Endothelial cell of umbilical vein (primary cell): ENCODE measurements around the gene CPVL. TPM values are rescaled to one million over a fixed set of nuclear protein-coding genes. Genes with fewer than 3 reads are reported as not detected.

Experiments used
- BruUV-seq: library from RNA; stranded (reverse); fragments of 400-500 nt; replicated peaks from 2 replicates; lab custom pipeline; 2021; lab: Mats Ljungman, UMichigan
- CTCF ChIA-PET: fragments of 300-600, 350-600 bp; sonication (Branson Sonifier 250); formaldehyde crosslinking; loops from one replicate; lab custom pipeline; 2021; ENCODE audit warnings: antibody characterized with exemption, inconsistent platforms; lab: Charles Lee
- POLR2A ChIA-PET: fragments of 300-600, 350-600 bp; sonication (Branson Sonifier 250); formaldehyde crosslinking; loops from one replicate; lab custom pipeline; 2021; ENCODE audit warnings: antibody characterized with exemption, inconsistent platforms; lab: Charles Lee
- DNase-seq: peaks from one replicate; pipeline ENCODE4 v3.0.0-alpha.2; 2011; ENCODE audit warnings: low read depth, low spot score
- FAIRE-seq: peaks from 2 replicates; lab custom pipeline; 2011; peaks lifted over from hg19 to GRCh38; lab: Jason Lieb, UNC
- H2AFZ ChIP-seq: 2 replicates; pipeline ENCODE4 v1.6.0; 2012; ENCODE audit warnings: low read depth, low read length, control low read depth, inconsistent platforms
- H3K27ac ChIP-seq: 2 replicates; pipeline ENCODE4 v1.5.1; 2011; ENCODE audit warnings: low read depth, mild to moderate bottlenecking, control low read depth, low read length, moderate library complexity; ENCODE audit not compliant: insufficient read depth
- H3K27me3 ChIP-seq, 2 experiments: 2 replicates each; pipeline versions ENCODE4 v1.6.0 to v1.6.1; 2011; ENCODE audit warnings: low read length in 2 of 2, mixed read lengths in 1 of 2; ENCODE audit not compliant: control insufficient read depth in 2 of 2, insufficient read depth in 2 of 2
- H3K36me3 ChIP-seq, 2 experiments: 2 replicates in 1 of 2; 3 replicates in 1 of 2; pipeline ENCODE4 v1.5.1; 2011; ENCODE audit warnings: low read length in 2 of 2, mild to moderate bottlenecking in 1 of 2, moderate library complexity in 1 of 2; ENCODE audit not compliant: control insufficient read depth in 2 of 2, insufficient read depth in 2 of 2; ENCODE audit errors: extremely low read depth in 1 of 2
- H3K4me1 ChIP-seq: 3 replicates; pipeline ENCODE4 v1.5.1; 2011; ENCODE audit warnings: mild to moderate bottlenecking, low read length; ENCODE audit not compliant: control insufficient read depth, insufficient read depth; ENCODE audit errors: extremely low read depth
- H3K4me2 ChIP-seq: 2 replicates; pipeline ENCODE4 v1.6.1; 2011; ENCODE audit warnings: low read length, control low read depth, mixed read lengths; ENCODE audit not compliant: insufficient read depth
- H3K4me3 ChIP-seq, 3 experiments: fragments of 200-600 bp in 1 of 3; sonication (generic), shearing (Covaris generic) in 1 of 3; replicated peaks in 1 of 3; 2 replicates each; pipeline ENCODE4 v1.5.1; 2011 to 2016; ENCODE audit warnings: control low read depth in 3 of 3, low read length in 3 of 3, mild to moderate bottlenecking in 2 of 3, inconsistent platforms in 1 of 3, low read depth in 1 of 3, moderate library complexity in 1 of 3; ENCODE audit not compliant: insufficient read depth in 1 of 3
- H3K79me2 ChIP-seq: 2 replicates; pipeline ENCODE4 v1.6.0; 2012; ENCODE audit warnings: low read length, inconsistent platforms; ENCODE audit not compliant: control insufficient read depth, insufficient read depth
- H3K9ac ChIP-seq: replicated peaks from 2 replicates; pipeline ENCODE3; 2011; ENCODE audit warnings: low read length, control low read depth; ENCODE audit not compliant: insufficient read depth; ENCODE audit errors: extremely low read depth
- H3K9me1 ChIP-seq: replicated peaks from 3 replicates; pipeline ENCODE4 v1.6.0; 2011; ENCODE audit warnings: mild to moderate bottlenecking, low read length; ENCODE audit not compliant: control insufficient read depth, insufficient read depth; ENCODE audit errors: extremely low read depth
- H3K9me3 ChIP-seq: replicated peaks from 2 replicates; pipeline ENCODE4 v1.5.1; 2012; ENCODE audit warnings: low read length, inconsistent platforms; ENCODE audit not compliant: control insufficient read depth, insufficient read depth
- H4K20me1 ChIP-seq: replicated peaks from 2 replicates; pipeline ENCODE3; 2011; ENCODE audit warnings: mild to moderate bottlenecking, low read length; ENCODE audit not compliant: control insufficient read depth, insufficient read depth; ENCODE audit errors: extremely low read depth
- CTCF ChIP-seq, 2 donors: IDR thresholded peaks; 1 replicate in 1 of 2; 2 replicates in 1 of 2; pipeline ENCODE4 v1.5.1; 2011; ENCODE audit warnings: low read length in 2 of 2, mild to moderate bottlenecking in 2 of 2, moderate library complexity in 2 of 2, control low read depth in 1 of 2, inconsistent platforms in 1 of 2, low read depth in 1 of 2; ENCODE audit not compliant: insufficient read depth in 1 of 2; ENCODE audit errors: extremely low read depth in 1 of 2
- EZH2 ChIP-seq: IDR thresholded peaks from 2 replicates; pipeline ENCODE4 v1.6.1; 2012; ENCODE audit warnings: borderline replicate concordance, low read depth, mild to moderate bottlenecking, moderate library complexity, low read length, inconsistent platforms; ENCODE audit not compliant: severe bottlenecking
- FOS ChIP-seq: IDR thresholded peaks from 2 replicates; pipeline ENCODE4 v1.6.1; 2011; ENCODE audit warnings: mild to moderate bottlenecking, low read length, moderate library complexity, borderline replicate concordance; ENCODE audit not compliant: insufficient read depth
- GATA2 ChIP-seq: IDR thresholded peaks from 2 replicates; pipeline ENCODE4 v1.7.0; 2011; ENCODE audit warnings: low read depth, mild to moderate bottlenecking, moderate library complexity, mixed read lengths, low read length; ENCODE audit not compliant: insufficient read length, insufficient read depth
- JUN ChIP-seq: IDR thresholded peaks from 2 replicates; pipeline ENCODE4 v1.6.1; 2011; ENCODE audit warnings: borderline replicate concordance, low read depth; ENCODE audit not compliant: insufficient read length, insufficient read depth
- MAX ChIP-seq: IDR thresholded peaks from 2 replicates; pipeline ENCODE4 v1.6.1; 2011; ENCODE audit not compliant: insufficient read depth, insufficient read length
- MYC ChIP-seq: IDR thresholded peaks from one replicate; pipeline ENCODE4 v1.6.1; 2011; ENCODE audit warnings: mild to moderate bottlenecking, low read depth, low read length
- POLR2A ChIP-seq: IDR thresholded peaks from 2 replicates; pipeline ENCODE4 v1.6.1; 2012; ENCODE audit warnings: low read depth, mild to moderate bottlenecking, control low read depth, low read length
- POLR2AphosphoS5 ChIP-seq: IDR thresholded peaks from 2 replicates; pipeline ENCODE4 v1.6.1; 2012; ENCODE audit warnings: low read depth, mild to moderate bottlenecking, control low read depth, low read length, moderate library complexity; ENCODE audit not compliant: insufficient read depth
- dilution Hi-C: fragments of 300-500 bp; cut with MboI; formaldehyde crosslinking; loops from one replicate; pipeline ENCODE4 v1.15.0; 2019; ENCODE audit warnings: low sequenced_read_pairs; ENCODE audit not compliant: extremely low pct_ligation_motif_present
- intact Hi-C: fragments of 100-400 bp; cut with micrococcal nuclease; formaldehyde crosslinking; loops from one replicate; pipeline ENCODE4 v1.10.0; 2022
- polyA plus RNA-seq, 4 experiments: library from polyadenylated mRNA; depleted of rRNA in 3 of 4; stranded (reverse) in 3 of 4; unstranded in 1 of 4; fragments of >200 nt; gene quantifications; 2 replicates each; pipeline versions ENCODE4 v1.2.1 to v1.2.3, GENCODE V29; 2011 to 2012; ENCODE audit warnings: missing spikeins in 1 of 4
- total RNA-seq: library from RNA; stranded (reverse); gene quantifications from 2 replicates; pipeline ENCODE4 v1.2.3, GENCODE V29; 2021

Gene CPVL
- total and polyA plus RNA-seq, 2 donors (not counting 3 experiments of a cell fraction or from before 2014, with no cell fraction given) = 0.14 TPM; not detected in 1

GRCh38 chr7:29065181-29065857 is 81.0 kb downstream of the CPVL start:
- no peak overlapping the region for H3K9ac ChIP-seq
- H3K27me3 ChIP-seq = peaks cover under 1 to 7% of the 10 kb centered on the region in 2 experiments
- no peak for DNase-seq
- FAIRE-seq = no peak
- CTCF ChIA-PET = interaction anchor here (1.3 to 2.0 kb wide), 4 partner anchors 19 to 138 kb away, joined by 3 to 5 read pairs (median 4); no protein-coding TSS in a partner anchor
- H4K20me1 ChIP-seq = no peaks in the 10 kb centered on the region
- no peaks in the 10 kb centered on the region for H3K4me1 ChIP-seq
- no peak overlapping the region for H3K4me2 ChIP-seq
- no peaks in the 10 kb centered on the region for H3K9me3 ChIP-seq
- no peaks in the 10 kb centered on the region for H3K36me3 ChIP-seq
- POLR2A ChIA-PET = no interaction called here
- dilution Hi-C loops (no loop called here), intact Hi-C loops (no loop called here)
- TF ChIP-seq FOS = no peak
- TF ChIP-seq GATA2 = no peak
- TF ChIP-seq JUN = no peak
- no peak for TF ChIP-seq POLR2AphosphoS5
- no peak for TF ChIP-seq EZH2
- TF ChIP-seq MYC = no peak
- TF ChIP-seq MAX = no peak
- TF ChIP-seq POLR2A = no peak
- TF ChIP-seq CTCF (IDR thresholded peaks at IDR 0.05; ENCODE audit: extremely low read depth in 1 of 2, insufficient read depth in 1 of 2, low read depth in 1 of 2, low read length in 2 of 2) = no peak
- no peak overlapping the region for H3K4me3 ChIP-seq
- no peaks in the 10 kb centered on the region for H3K79me2 ChIP-seq
- BruUV-seq = no TSS peak
- no peaks in the 10 kb centered on the region for H3K9me1 ChIP-seq
- no peak overlapping the region for H2AFZ ChIP-seq
- no peak overlapping the region for H3K27ac ChIP-seq
